ENCODE data around the gene MSTN. TPM values are rescaled to one million over a fixed set of nuclear protein-coding genes. Genes with fewer than 3 reads are reported as not detected.

Gene MSTN
- total and polyA plus RNA-seq, 5 donors from 2014 or later, result not detected

DNA sequence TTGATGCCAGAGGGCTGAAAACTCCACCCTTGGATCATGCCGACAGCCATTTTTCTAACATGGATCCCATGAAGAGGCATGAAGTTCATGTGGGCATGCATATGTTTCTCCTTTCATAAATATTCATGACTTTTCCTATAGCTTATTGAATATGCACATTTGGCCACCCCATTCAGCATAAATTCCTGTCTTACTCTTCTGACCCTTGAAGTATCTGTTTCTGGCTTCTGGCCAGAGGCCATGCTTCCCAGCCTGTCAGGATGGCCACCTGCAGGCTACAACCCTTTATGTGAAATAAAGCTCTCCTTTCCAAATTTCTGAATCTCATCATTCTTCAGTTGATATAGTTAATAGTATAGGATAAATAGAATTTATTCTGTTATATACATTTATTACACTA lies 19.6 kb upstream of the MSTN start:
- Histone ChIP-seq H3K4me1 (ENCODE audit: control insufficient read depth, insufficient read depth, low read length, poor library complexity, severe bottlenecking) (no peaks in the 10 kb centered on the region), H3K4me3 (ENCODE audit: low read depth, low read length) (no peak overlapping the region), H3K27me3 (ENCODE audit: control insufficient read depth, insufficient read depth, low read length) (peaks cover 6% of the 10 kb centered on the region), H3K9me3 (ENCODE audit: control insufficient read depth in 2 of 2, low read length in 2 of 2) (no peaks in the 10 kb centered on the region), H3K36me3 (ENCODE audit: control insufficient read depth, insufficient read depth, low read length) (no peaks in the 10 kb centered on the region), H3K27ac (ENCODE audit: insufficient read depth, low read length, poor library complexity, severe bottlenecking) (no peak overlapping the region)
- ATAC-seq (ENCODE audit: low read depth in 2 of 2) (no peak), DNase-seq (no peak)
- Mint-ChIP-seq H3K4me3 (no peak overlapping the region), H3K4me1 (no peaks in the 10 kb centered on the region), H3K27me3 (peaks cover 42% of the 10 kb centered on the region), H3K36me3 (no peaks in the 10 kb centered on the region), H3K9me3 (peaks cover 0 to 2% (median 0%) of the 10 kb centered on the region in 7 donors), H3K27ac (no peak overlapping the region)

- no peaks in the 10 kb centered on the region for H3K36me3 ChIP-seq (ENCODE audit: control insufficient read depth, insufficient read depth, low read length)
- Mint-ChIP-seq H3K27me3 (peaks cover 52% of the 10 kb centered on the region), H3K9me3 (peaks cover 0 to 5% (median 0%) of the 10 kb centered on the region in 7 donors), H3K27ac (no peak overlapping the region), H3K4me1 (no peaks in the 10 kb centered on the region), H3K4me3 (no peak overlapping the region), H3K36me3 (no peaks in the 10 kb centered on the region)
- peaks cover 6% of the 10 kb centered on the region for H3K27me3 ChIP-seq (ENCODE audit: control insufficient read depth, insufficient read depth, low read length)
- no peak for ATAC-seq (ENCODE audit: low read depth in 2 of 2)
- no peak for DNase-seq
- H3K27ac ChIP-seq (ENCODE audit: insufficient read depth, low read length, poor library complexity, severe bottlenecking), result no peak overlapping the region
- H3K9me3 ChIP-seq (ENCODE audit: control insufficient read depth in 2 of 2, low read length in 2 of 2), result no peaks in the 10 kb centered on the region
- no peaks in the 10 kb centered on the region for H3K4me1 ChIP-seq (ENCODE audit: control insufficient read depth, insufficient read depth, low read length, poor library complexity, severe bottlenecking)
- H3K4me3 ChIP-seq (ENCODE audit: low read depth, low read length), result no peak overlapping the region
Observed at GRCh38 chr2:190080527-190081049, 18.1 kb upstream of the MSTN start.

- peaks cover 6% of the 10 kb centered on the region for H3K27me3 ChIP-seq (ENCODE audit: control insufficient read depth, insufficient read depth, low read length)
- H3K9me3 ChIP-seq (ENCODE audit: control insufficient read depth in 2 of 2, low read length in 2 of 2), result no peaks in the 10 kb centered on the region
- H3K27ac Mint-ChIP-seq, result no peak overlapping the region
- no peak for DNase-seq
- no peaks in the 10 kb centered on the region for H3K36me3 Mint-ChIP-seq
- H3K4me1 ChIP-seq (ENCODE audit: control insufficient read depth, insufficient read depth, low read length, poor library complexity, severe bottlenecking), result no peaks in the 10 kb centered on the region
- ATAC-seq (ENCODE audit: low read depth in 2 of 2), result no peak
- H3K27me3 Mint-ChIP-seq, result peaks cover 47% of the 10 kb centered on the region
- H3K27ac ChIP-seq (ENCODE audit: insufficient read depth, low read length, poor library complexity, severe bottlenecking), result no peak overlapping the region
- no peaks in the 10 kb centered on the region for H3K4me1 Mint-ChIP-seq
- H3K4me3 Mint-ChIP-seq, result no peak overlapping the region
- H3K9me3 Mint-ChIP-seq, result peaks cover 0 to 10% (median 0%) of the 10 kb centered on the region in 7 donors
- H3K4me3 ChIP-seq (ENCODE audit: low read depth, low read length), result no peak overlapping the region
- H3K36me3 ChIP-seq (ENCODE audit: control insufficient read depth, insufficient read depth, low read length), result no peaks in the 10 kb centered on the region
Observed at GRCh38 chr2:190079160-190079559, 16.6 kb upstream of the MSTN start.

- Histone ChIP-seq H3K27ac (ENCODE audit: insufficient read depth, low read length, poor library complexity, severe bottlenecking) (no peak overlapping the region), H3K4me3 (ENCODE audit: low read depth, low read length) (no peak overlapping the region), H3K4me1 (ENCODE audit: control insufficient read depth, insufficient read depth, low read length, poor library complexity, severe bottlenecking) (no peaks in the 10 kb centered on the region), H3K27me3 (ENCODE audit: control insufficient read depth, insufficient read depth, low read length) (peaks cover 4% of the 10 kb centered on the region), H3K9me3 (ENCODE audit: control insufficient read depth in 2 of 2, low read length in 2 of 2) (no peaks in the 10 kb centered on the region), H3K36me3 (ENCODE audit: control insufficient read depth, insufficient read depth, low read length) (no peaks in the 10 kb centered on the region)
- Mint-ChIP-seq H3K27me3 (peaks cover 43% of the 10 kb centered on the region), H3K4me1 (no peaks in the 10 kb centered on the region), H3K36me3 (no peaks in the 10 kb centered on the region), H3K27ac (no peak overlapping the region), H3K4me3 (no peak overlapping the region), H3K9me3 (peaks cover 0 to 10% (median 0%) of the 10 kb centered on the region in 7 donors)
- no peak for DNase-seq
- no peak for ATAC-seq (ENCODE audit: low read depth in 2 of 2)
Observed at GRCh38 chr2:190075623-190076022, 13.1 kb upstream of the MSTN start.

- no peak overlapping the region for H3K27ac Mint-ChIP-seq
- H3K9me3 ChIP-seq (ENCODE audit: control insufficient read depth in 2 of 2, low read length in 2 of 2), result no peaks in the 10 kb centered on the region
Observed at GRCh38 chr2:190069936-190070696, 7.6 kb upstream of the MSTN start.

DNA sequence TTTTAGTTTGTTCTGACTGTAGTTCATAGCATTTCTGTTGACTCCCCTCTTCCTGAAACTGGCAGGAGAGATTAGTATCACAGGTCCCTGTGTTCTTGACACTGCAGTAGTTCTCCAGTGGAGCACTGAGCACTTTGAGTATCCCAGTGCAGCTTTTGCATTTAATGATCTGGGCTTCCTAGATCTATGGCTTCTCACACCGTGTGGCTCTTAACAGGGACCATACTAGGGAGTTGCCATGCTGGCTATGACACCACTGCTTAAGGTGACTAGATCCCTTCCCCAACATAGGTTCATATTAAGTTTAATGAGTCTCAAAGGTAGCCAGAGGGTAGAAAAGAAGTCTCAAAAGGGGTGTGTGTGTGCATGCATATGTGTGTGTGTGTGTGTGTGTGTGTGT lies 6.2 kb upstream of the MSTN start:
- H3K4me3 ChIP-seq (ENCODE audit: low read depth, low read length), result no peak overlapping the region
- ATAC-seq (ENCODE audit: low read depth in 2 of 2), result no peak
- no peak for DNase-seq
- no peak overlapping the region for H3K4me3 Mint-ChIP-seq
- peaks cover 2% of the 10 kb centered on the region for H3K27me3 ChIP-seq (ENCODE audit: control insufficient read depth, insufficient read depth, low read length)
- H3K27ac Mint-ChIP-seq, result no peak overlapping the region
- no peaks in the 10 kb centered on the region for H3K4me1 Mint-ChIP-seq
- H3K27me3 Mint-ChIP-seq, result peaks cover 12% of the 10 kb centered on the region
- H3K36me3 ChIP-seq (ENCODE audit: control insufficient read depth, insufficient read depth, low read length), result no peaks in the 10 kb centered on the region
- H3K9me3 ChIP-seq (ENCODE audit: control insufficient read depth in 2 of 2, low read length in 2 of 2), result no peaks in the 10 kb centered on the region
- H3K4me1 ChIP-seq (ENCODE audit: control insufficient read depth, insufficient read depth, low read length, poor library complexity, severe bottlenecking), result no peaks in the 10 kb centered on the region
- no peak overlapping the region for H3K27ac ChIP-seq (ENCODE audit: insufficient read depth, low read length, poor library complexity, severe bottlenecking)
- peaks cover 0 to 2% (median 0%) of the 10 kb centered on the region in 7 donors for H3K9me3 Mint-ChIP-seq
- no peaks in the 10 kb centered on the region for H3K36me3 Mint-ChIP-seq

More at GRCh38 chr2:190069936-190070696, 7.6 kb upstream of the MSTN start:
- no peaks in the 10 kb centered on the region for H3K4me1 Mint-ChIP-seq
- Histone ChIP-seq H3K36me3 (ENCODE audit: control insufficient read depth, insufficient read depth, low read length) (no peaks in the 10 kb centered on the region), H3K4me1 (ENCODE audit: control insufficient read depth, insufficient read depth, low read length, poor library complexity, severe bottlenecking) (no peaks in the 10 kb centered on the region), H3K27ac (ENCODE audit: insufficient read depth, low read length, poor library complexity, severe bottlenecking) (no peak overlapping the region), H3K27me3 (ENCODE audit: control insufficient read depth, insufficient read depth, low read length) (peaks cover 2% of the 10 kb centered on the region), H3K4me3 (ENCODE audit: low read depth, low read length) (no peak overlapping the region)
- ATAC-seq (ENCODE audit: low read depth in 2 of 2) (peak; percentile 28 to 34), DNase-seq (peak; percentile 15 to 70 (median 41))
- H3K27me3 Mint-ChIP-seq, result peaks cover 12% of the 10 kb centered on the region
- no peaks in the 10 kb centered on the region for H3K36me3 Mint-ChIP-seq
- H3K9me3 Mint-ChIP-seq, result peaks cover 0 to 2% (median 0%) of the 10 kb centered on the region in 7 donors
- H3K4me3 Mint-ChIP-seq, result no peak overlapping the region

- no peak overlapping the region for H3K4me3 Mint-ChIP-seq
- Histone ChIP-seq H3K4me3 (ENCODE audit: low read depth, low read length) (no peak overlapping the region), H3K36me3 (ENCODE audit: control insufficient read depth, insufficient read depth, low read length) (no peaks in the 10 kb centered on the region), H3K4me1 (ENCODE audit: control insufficient read depth, insufficient read depth, low read length, poor library complexity, severe bottlenecking) (no peaks in the 10 kb centered on the region), H3K9me3 (ENCODE audit: control insufficient read depth in 2 of 2, low read length in 2 of 2) (no peaks in the 10 kb centered on the region), H3K27me3 (ENCODE audit: control insufficient read depth, insufficient read depth, low read length) (peaks cover 2% of the 10 kb centered on the region), H3K27ac (ENCODE audit: insufficient read depth, low read length, poor library complexity, severe bottlenecking) (no peak overlapping the region)
- H3K9me3 Mint-ChIP-seq, result no peaks in the 10 kb centered on the region
- H3K36me3 Mint-ChIP-seq, result no peaks in the 10 kb centered on the region
- DNase-seq, result no peak
- no peaks in the 10 kb centered on the region for H3K4me1 Mint-ChIP-seq
- H3K27me3 Mint-ChIP-seq, result peaks cover 15% of the 10 kb centered on the region
- no peak for ATAC-seq (ENCODE audit: low read depth in 2 of 2)
- no peak overlapping the region for H3K27ac Mint-ChIP-seq
Observed at GRCh38 chr2:190065839-190066238, 3.3 kb upstream of the MSTN start.

GRCh38 chr2:190063624-190064023 lies 1.1 kb upstream of the MSTN start:
- ATAC-seq (ENCODE audit: low read depth in 2 of 2), result no peak
- H3K27me3 ChIP-seq (ENCODE audit: control insufficient read depth, insufficient read depth, low read length), result peaks cover 2% of the 10 kb centered on the region

More at GRCh38 chr2:190063624-190064023, 1.1 kb upstream of the MSTN start:
- Histone ChIP-seq H3K9me3 (ENCODE audit: control insufficient read depth in 2 of 2, low read length in 2 of 2) (no peaks in the 10 kb centered on the region), H3K4me1 (ENCODE audit: control insufficient read depth, insufficient read depth, low read length, poor library complexity, severe bottlenecking) (no peaks in the 10 kb centered on the region), H3K4me3 (ENCODE audit: low read depth, low read length) (no peak overlapping the region), H3K36me3 (ENCODE audit: control insufficient read depth, insufficient read depth, low read length) (no peaks in the 10 kb centered on the region), H3K27ac (ENCODE audit: insufficient read depth, low read length, poor library complexity, severe bottlenecking) (no peak overlapping the region)
- DNase-seq, result no peak
- Mint-ChIP-seq H3K36me3 (no peaks in the 10 kb centered on the region), H3K4me1 (no peaks in the 10 kb centered on the region), H3K27ac (no peak overlapping the region), H3K9me3 (no peaks in the 10 kb centered on the region), H3K4me3 (no peak overlapping the region), H3K27me3 (peaks cover 15% of the 10 kb centered on the region)
